Ishikawa (cell line): ENCODE results near the gene ZNF22.

Source experiments
- CEBPB ChIP-seq: IDR thresholded peaks from 2 replicates; pipeline ENCODE4 v1.6.1; 2012
- CREB1 ChIP-seq: IDR thresholded peaks from 2 replicates; pipeline ENCODE4 v1.6.1; 2012; ENCODE audit warnings: low read depth
- EGR1 ChIP-seq: IDR thresholded peaks from 2 replicates; pipeline ENCODE4 v1.6.1; 2012
- EP300 ChIP-seq: IDR thresholded peaks from 2 replicates; pipeline ENCODE4 v1.6.1; 2012; ENCODE audit warnings: borderline replicate concordance
- FOXM1 ChIP-seq: IDR thresholded peaks from 2 replicates; pipeline ENCODE4 v1.6.1; 2012; ENCODE audit warnings: low read depth, borderline replicate concordance
- MAX ChIP-seq: IDR thresholded peaks from 2 replicates; pipeline ENCODE4 v1.6.1; 2012
- NFIC ChIP-seq: IDR thresholded peaks from 2 replicates; pipeline ENCODE4 v1.6.1; 2012
- RAD21 ChIP-seq: IDR thresholded peaks from 2 replicates; pipeline ENCODE4 v1.6.1; 2012; ENCODE audit warnings: low read depth
- REST ChIP-seq: IDR thresholded peaks from 2 replicates; pipeline ENCODE4 v1.6.1; 2012; ENCODE audit warnings: low read depth, mild to moderate bottlenecking
- TAF1 ChIP-seq: IDR thresholded peaks from 2 replicates; pipeline ENCODE4 v1.6.1; 2012; ENCODE audit warnings: low read depth, mild to moderate bottlenecking
- TCF12 ChIP-seq: IDR thresholded peaks from 2 replicates; pipeline ENCODE4 v1.6.1; 2012; ENCODE audit warnings: low read depth
- TEAD4 ChIP-seq: IDR thresholded peaks from 2 replicates; pipeline ENCODE4 v1.6.1; 2012
- USF1 ChIP-seq: IDR thresholded peaks from 2 replicates; pipeline ENCODE4 v1.6.1; 2012
- YY1 ChIP-seq: IDR thresholded peaks from 2 replicates; pipeline ENCODE4 v1.6.1; 2012; ENCODE audit warnings: low read depth
- ZBTB7A ChIP-seq: IDR thresholded peaks from 2 replicates; pipeline ENCODE4 v1.6.1; 2012; ENCODE audit warnings: low read depth

ZNF22 gene

GRCh38 chr10:44958196-44958897 lies 42.4 kb upstream of the ZNF22 start:
- TF ChIP-seq CREB1 (no peak), REST (no peak), USF1 (no peak), NFIC (no peak), CEBPB (no peak), FOXM1 (no peak), TEAD4 (no peak), EGR1 (no peak), ZBTB7A (no peak), TCF12 (no peak), MAX (no peak), TAF1 (no peak), RAD21 (no peak), EP300 (no peak), YY1 (no peak)

GRCh38 chr10:44958898-44959246 lies 41.9 kb upstream of the ZNF22 start:
- TF ChIP-seq RAD21 (no peak), TEAD4 (no peak), EGR1 (no peak), TCF12 (no peak), TAF1 (no peak), YY1 (no peak), CEBPB (no peak), REST (no peak), FOXM1 (no peak), USF1 (no peak), ZBTB7A (no peak), MAX (no peak), EP300 (no peak)

- TF ChIP-seq TEAD4 (no peak), TAF1 (peak; percentile 62; the same call in 1 of the 2 replicates), EGR1 (no peak), EP300 (no peak), YY1 (no peak), CREB1 (no peak), FOXM1 (no peak), TCF12 (no peak), RAD21 (no peak), ZBTB7A (no peak), CEBPB (no peak), NFIC (no peak), REST (no peak), MAX (peak; percentile 50; the same call in 1 of the 2 replicates), USF1 (0 out of 2 replicates have a peak, but pooled peaks have one; percentile 6)
Measured at GRCh38 chr10:44959247-44960087, 41.3 kb upstream of the ZNF22 start, which contains the start of gene RASSF4. TSS of gene RASSF4 (plus strand) at chr10:44959802. CDS start at chr10:44970203, 10,401 bp downstream.
